ENCODE measurements around the gene SLC7A6. TPM values are rescaled to one million over a fixed set of nuclear protein-coding genes. Genes with fewer than 3 reads are reported as not detected.

The SLC7A6 gene
- total and polyA plus RNA-seq, 2 of the 8 experiments (the other 6 are each of a cell fraction or from before 2014, with no cell fraction given): 28.0 to 37.8 TPM

GRCh38 chr16:68217506-68217905, 46.8 kb upstream of the SLC7A6 start:
- H4K91ac ChIP-seq (replicated peaks; ENCODE audit: insufficient read length, low read length): no peak overlapping the region
- no peak overlapping the region for H2BK120ac ChIP-seq (replicated peaks; ENCODE audit: low read depth, low read length)
- no peak overlapping the region for H3K14ac ChIP-seq (ENCODE audit: insufficient read length)
- DNase-seq (ENCODE audit: low read depth in 1 of 2, low spot score in 2 of 2) (no peak), FAIRE-seq (no peak)
- 87% methylated on average over 4 of the region's 4 CpGs; no CpG with 5 or more reads in 1 of the 2 experiments for WGBS, 2 experiments (ENCODE audit: extremely low coverage in 1 of 2, insufficient coverage in 1 of 2, insufficient read length in 1 of 2, insufficient replicate concordance in 2 of 2, low coverage in 1 of 2, low lambda C conversion rate in 2 of 2, missing lambda C conversion rate in 1 of 2)
- no peak overlapping the region for H3K4ac ChIP-seq (replicated peaks; ENCODE audit: insufficient read length, low read depth, low read length)
- H3K4me2 ChIP-seq (ENCODE audit: insufficient read depth in 1 of 2, low read depth in 2 of 2, low read length in 2 of 2): no peak overlapping the region
- H3K23ac ChIP-seq (ENCODE audit: insufficient read length): no peak overlapping the region
- peaks cover 0 to 2% (median 0%) of the 10 kb centered on the region in 4 experiments; a peak in 1 of 7 replicates for H3K4me1 ChIP-seq (replicated peaks in 1 of 4; ENCODE audit: control insufficient read depth in 3 of 4, insufficient read depth in 4 of 4, low read length in 3 of 4)
- H3K18ac ChIP-seq (ENCODE audit: extremely low read depth, low read length): no peak overlapping the region
- CTCF ChIA-PET (ENCODE audit: partially characterized antibody): interaction anchor here (0.7 to 2.8 kb wide), 7 partner anchors 13 to 237 kb away, joined by 3 to 9 read pairs (median 4); no protein-coding TSS in a partner anchor
- H3K27ac ChIP-seq (ENCODE audit: low read depth, low read length): no peak overlapping the region
- H3K79me1 ChIP-seq (ENCODE audit: low read depth, low read length): no peaks in the 10 kb centered on the region
- no peak overlapping the region for H2AK5ac ChIP-seq (ENCODE audit: low read depth, low read length)
- no peaks in the 10 kb centered on the region; a peak in 1 of 8 replicates for H3K36me3 ChIP-seq (ENCODE audit: control insufficient read depth in 2 of 4, insufficient read depth in 4 of 4, low read length in 3 of 4)
- no peak overlapping the region; a peak in 1 of 7 replicates for H3K9ac ChIP-seq (replicated peaks in 1 of 4; ENCODE audit: extremely low read depth in 1 of 4, low read depth in 3 of 4, low read length in 3 of 4)
- H3K56ac ChIP-seq (replicated peaks; ENCODE audit: insufficient read length, low read depth, low read length): no peak overlapping the region
- no peaks in the 10 kb centered on the region for H3K9me3 ChIP-seq (ENCODE audit: insufficient read depth in 2 of 2, low read depth in 1 of 2, low read length in 1 of 2)
- no peak overlapping the region for H2BK12ac ChIP-seq (ENCODE audit: low read depth, low read length)
- H2BK5ac ChIP-seq (ENCODE audit: low read depth, low read length): no peak overlapping the region
- no peak overlapping the region for H3K4me3 ChIP-seq (ENCODE audit: extremely low read depth in 1 of 4, insufficient read depth in 2 of 4, low read depth in 3 of 4, low read length in 4 of 4)
- no peak overlapping the region for H2AFZ ChIP-seq (ENCODE audit: low read length)
- no peak overlapping the region for H2BK15ac ChIP-seq (ENCODE audit: low read length)
- H4K8ac ChIP-seq (ENCODE audit: extremely low read depth, insufficient read depth, low read length): no peak overlapping the region
- H3K79me2 ChIP-seq (ENCODE audit: control insufficient read depth in 1 of 2, insufficient read depth in 2 of 2, low read length in 2 of 2): no peaks in the 10 kb centered on the region
- H2BK20ac ChIP-seq (ENCODE audit: low read length): no peak overlapping the region
- H4K20me1 ChIP-seq (replicated peaks in 1 of 2; ENCODE audit: control insufficient read depth in 1 of 2, insufficient read depth in 2 of 2, low read length in 2 of 2): no peaks in the 10 kb centered on the region
- no peaks in the 10 kb centered on the region for H3K23me2 ChIP-seq (ENCODE audit: low read depth, low read length)
- no peak overlapping the region for H4K5ac ChIP-seq (ENCODE audit: insufficient read length, low read depth, low read length)
- no peaks in the 10 kb centered on the region for H3K27me3 ChIP-seq (replicated peaks in 1 of 4; ENCODE audit: control insufficient read depth in 3 of 4, extremely low read depth in 1 of 4, insufficient read depth in 3 of 4, low read length in 3 of 4)
- POLR2A ChIA-PET (ENCODE audit: partially characterized antibody): interaction anchor here (0.8 to 1.5 kb wide), 2 partner anchors 19 to 20 kb away, joined by 3 to 4 read pairs; no protein-coding TSS in a partner anchor
- TF ChIP-seq FOSL1 (IDR thresholded peaks at IDR 0.05; ENCODE audit: insufficient read depth, low read depth, low read length): no peak
- TF ChIP-seq JUN (IDR thresholded peaks at IDR 0.05; ENCODE audit: low read depth, low read length): no peak
- no peak for TF ChIP-seq RXRA (IDR thresholded peaks at IDR 0.05; ENCODE audit: insufficient read depth, low read depth, low read length)
- TF ChIP-seq RNF2 (IDR thresholded peaks at IDR 0.05; ENCODE audit: borderline replicate concordance, low read depth, low read length, missing control alignments, poor library complexity, severe bottlenecking): no peak
- TF ChIP-seq SIN3A (conservative IDR thresholded peaks at IDR 0.05 in 1 of 2, IDR thresholded peaks at IDR 0.05 in 1 of 2; ENCODE audit: low read depth in 1 of 2, low read length in 2 of 2): no peak
- no peak for TF ChIP-seq NRF1 (IDR thresholded peaks at IDR 0.05; ENCODE audit: low read depth, low read length)
- TF ChIP-seq TAF1 (IDR thresholded peaks at IDR 0.05; ENCODE audit: low read depth, low read length): no peak
- TF ChIP-seq HDAC6 (IDR thresholded peaks at IDR 0.05; ENCODE audit: low read depth, low read length): no peak
- no peak for TF ChIP-seq BRCA1 (IDR thresholded peaks at IDR 0.05; ENCODE audit: low read depth, low read length)
- no peak for TF ChIP-seq CTBP2 (IDR thresholded peaks at IDR 0.05; ENCODE audit: borderline replicate concordance, insufficient read depth, insufficient read length, low read length)
